Mucosa of rectum (tissue), 2 donors: ENCODE measurements around the gene PTPN14.

ENCODE experiments used
- H3K27ac ChIP-seq, 2 donors: one replicate each; pipeline ENCODE4 v1.7.0; 2013; ENCODE audit warnings: inconsistent platforms in 2 of 2, low read depth in 2 of 2, low read length in 2 of 2
- H3K27me3 ChIP-seq, 2 donors: one replicate each; pipeline ENCODE4 v1.7.0; 2013; ENCODE audit warnings: low read length in 2 of 2; ENCODE audit not compliant: control insufficient read depth in 2 of 2, insufficient read depth in 2 of 2
- H3K36me3 ChIP-seq, 2 donors: one replicate each; pipeline ENCODE4 v1.7.0; 2013; ENCODE audit warnings: low read length in 2 of 2; ENCODE audit not compliant: control insufficient read depth in 2 of 2, insufficient read depth in 2 of 2
- H3K4me1 ChIP-seq, 2 donors: one replicate each; pipeline ENCODE4 v1.7.0; 2013; ENCODE audit warnings: low read length in 2 of 2, mild to moderate bottlenecking in 1 of 2; ENCODE audit not compliant: control insufficient read depth in 2 of 2, insufficient read depth in 2 of 2
- H3K4me3 ChIP-seq, 2 donors: one replicate each; pipeline ENCODE4 v1.7.0; 2013; ENCODE audit warnings: low read length in 2 of 2
- H3K9ac ChIP-seq, 2 donors: one replicate each; pipeline ENCODE4 v1.7.0; 2013; ENCODE audit warnings: low read length in 2 of 2, low read depth in 1 of 2, mild to moderate bottlenecking in 1 of 2
- H3K9me3 ChIP-seq, 2 donors: one replicate each; pipeline ENCODE4 v1.7.0; 2013; ENCODE audit warnings: low read length in 2 of 2; ENCODE audit not compliant: control insufficient read depth in 2 of 2
- donor health status: healthy.
- donor health status: Normal muscosa, but diverticular disease.

The PTPN14 gene

GRCh38 chr1:214379236-214379970 is 172.0 kb downstream of the PTPN14 start:
- H3K27ac ChIP-seq: no peak overlapping the region
- no peaks in the 10 kb centered on the region for H3K9me3 ChIP-seq
- H3K27me3 ChIP-seq: no peaks in the 10 kb centered on the region
- H3K4me3 ChIP-seq: no peak overlapping the region
- H3K36me3 ChIP-seq: peaks cover 0 to 10% of the 10 kb centered on the region in 2 donors
- H3K9ac ChIP-seq: no peak overlapping the region
- H3K4me1 ChIP-seq: no peaks in the 10 kb centered on the region

- Histone ChIP-seq H3K4me3 (no peak overlapping the region), H3K9me3 (no peaks in the 10 kb centered on the region), H3K27ac (no peak overlapping the region), H3K27me3 (no peaks in the 10 kb centered on the region), H3K36me3 (peaks cover 0 to 1% of the 10 kb centered on the region in 2 donors), H3K4me1 (no peaks in the 10 kb centered on the region), H3K9ac (no peak overlapping the region)
Measured at GRCh38 chr1:214378492-214378891, 172.9 kb downstream of the PTPN14 start.

GRCh38 chr1:214377886-214378285 is 173.5 kb downstream of the PTPN14 start:
- H3K9ac ChIP-seq: no peak overlapping the region
- no peaks in the 10 kb centered on the region for H3K36me3 ChIP-seq
- no peaks in the 10 kb centered on the region for H3K4me1 ChIP-seq
- no peak overlapping the region for H3K4me3 ChIP-seq
- H3K27ac ChIP-seq: no peak overlapping the region
- no peaks in the 10 kb centered on the region for H3K9me3 ChIP-seq
- no peaks in the 10 kb centered on the region for H3K27me3 ChIP-seq

GRCh38 chr1:214377485-214377884 is 173.9 kb downstream of the PTPN14 start:
- Histone ChIP-seq H3K4me1 (no peaks in the 10 kb centered on the region), H3K36me3 (no peaks in the 10 kb centered on the region), H3K4me3 (no peak overlapping the region), H3K27me3 (no peaks in the 10 kb centered on the region), H3K9ac (no peak overlapping the region), H3K27ac (no peak overlapping the region), H3K9me3 (no peaks in the 10 kb centered on the region)

- Histone ChIP-seq H3K27ac (no peak overlapping the region), H3K36me3 (no peaks in the 10 kb centered on the region), H3K9me3 (no peaks in the 10 kb centered on the region), H3K4me3 (no peak overlapping the region), H3K4me1 (no peaks in the 10 kb centered on the region), H3K27me3 (no peaks in the 10 kb centered on the region), H3K9ac (no peak overlapping the region)
Measured at GRCh38 chr1:214372092-214372491, 179.3 kb downstream of the PTPN14 start.

GRCh38 chr1:214370615-214371014 is 180.8 kb downstream of the PTPN14 start:
- no peaks in the 10 kb centered on the region for H3K4me1 ChIP-seq
- H3K27ac ChIP-seq: no peak overlapping the region
- H3K36me3 ChIP-seq: no peaks in the 10 kb centered on the region
- no peaks in the 10 kb centered on the region for H3K9me3 ChIP-seq
- no peak overlapping the region for H3K4me3 ChIP-seq
- no peak overlapping the region for H3K9ac ChIP-seq
- H3K27me3 ChIP-seq: no peaks in the 10 kb centered on the region

GRCh38 chr1:214369364-214369763 is 182.0 kb downstream of the PTPN14 start:
- no peaks in the 10 kb centered on the region for H3K36me3 ChIP-seq
- H3K9ac ChIP-seq: no peak overlapping the region
- no peaks in the 10 kb centered on the region for H3K4me1 ChIP-seq
- H3K27me3 ChIP-seq: no peaks in the 10 kb centered on the region
- H3K27ac ChIP-seq: no peak overlapping the region
- H3K9me3 ChIP-seq: no peaks in the 10 kb centered on the region
- H3K4me3 ChIP-seq: no peak overlapping the region

GRCh38 chr1:214367841-214368240 is 183.6 kb downstream of the PTPN14 start:
- no peak overlapping the region for H3K4me3 ChIP-seq
- H3K9me3 ChIP-seq: no peaks in the 10 kb centered on the region
- no peak overlapping the region for H3K27ac ChIP-seq
- H3K27me3 ChIP-seq: no peaks in the 10 kb centered on the region
- no peaks in the 10 kb centered on the region for H3K36me3 ChIP-seq
- no peak overlapping the region for H3K9ac ChIP-seq
- H3K4me1 ChIP-seq: no peaks in the 10 kb centered on the region

- H3K4me3 ChIP-seq: no peak overlapping the region
- no peaks in the 10 kb centered on the region for H3K27me3 ChIP-seq
- no peaks in the 10 kb centered on the region for H3K4me1 ChIP-seq
- H3K36me3 ChIP-seq: no peaks in the 10 kb centered on the region
- no peak overlapping the region for H3K9ac ChIP-seq
- no peaks in the 10 kb centered on the region for H3K9me3 ChIP-seq
- no peak overlapping the region for H3K27ac ChIP-seq
Measured at GRCh38 chr1:214364786-214365295, 186.6 kb downstream of the PTPN14 start.

- Histone ChIP-seq H3K4me3 (no peak overlapping the region), H3K4me1 (no peaks in the 10 kb centered on the region), H3K36me3 (no peaks in the 10 kb centered on the region), H3K27ac (no peak overlapping the region), H3K27me3 (no peaks in the 10 kb centered on the region), H3K9me3 (no peaks in the 10 kb centered on the region), H3K9ac (no peak overlapping the region)
Measured at GRCh38 chr1:214364386-214364785, 187.0 kb downstream of the PTPN14 start.
